Kidney epithelial cell (primary cell): ENCODE data around the gene ABCA13. TPM values are rescaled to one million over a fixed set of nuclear protein-coding genes. Genes with fewer than 3 reads are reported as not detected.
"Not testable (repeated sequence)": the region's sequence is repeated elsewhere in the genome, so short reads cannot be mapped to it uniquely, and the experiment has no call there.

ENCODE experiments used
- DNase-seq: peaks from one replicate; pipeline ENCODE4 v3.0.0-alpha.2; 2010; ENCODE audit warnings: low read depth
- H3K27me3 ChIP-seq: 2 replicates; pipeline ENCODE4 v1.6.0; 2011; ENCODE audit warnings: low read length; ENCODE audit not compliant: control insufficient read depth, insufficient read depth
- H3K36me3 ChIP-seq: 2 replicates; pipeline ENCODE4 v1.5.1; 2011; ENCODE audit warnings: low read length; ENCODE audit not compliant: control insufficient read depth, insufficient read depth
- H3K4me3 ChIP-seq: 2 replicates; pipeline ENCODE4 v1.5.1; 2011; ENCODE audit warnings: low read depth, mild to moderate bottlenecking, control low read depth, low read length
- total RNA-seq: library from RNA; depleted of rRNA; stranded (reverse); fragments of >200 nt; gene quantifications from 2 replicates; pipeline ENCODE4 v1.2.3, GENCODE V29; 2015
- TF ChIP-seq, protein P1 (sequence below): IDR thresholded peaks from 2 replicates; pipeline ENCODE4 v1.5.1; 2011; ENCODE audit warnings: mild to moderate bottlenecking, moderate library complexity, low read length, control low read depth, inconsistent platforms; ENCODE audit not compliant: insufficient read depth, poor library complexity, severe bottlenecking

Gene ABCA13
- total RNA-seq, 1 donor from 2014 or later = 0.71 TPM

DNA sequence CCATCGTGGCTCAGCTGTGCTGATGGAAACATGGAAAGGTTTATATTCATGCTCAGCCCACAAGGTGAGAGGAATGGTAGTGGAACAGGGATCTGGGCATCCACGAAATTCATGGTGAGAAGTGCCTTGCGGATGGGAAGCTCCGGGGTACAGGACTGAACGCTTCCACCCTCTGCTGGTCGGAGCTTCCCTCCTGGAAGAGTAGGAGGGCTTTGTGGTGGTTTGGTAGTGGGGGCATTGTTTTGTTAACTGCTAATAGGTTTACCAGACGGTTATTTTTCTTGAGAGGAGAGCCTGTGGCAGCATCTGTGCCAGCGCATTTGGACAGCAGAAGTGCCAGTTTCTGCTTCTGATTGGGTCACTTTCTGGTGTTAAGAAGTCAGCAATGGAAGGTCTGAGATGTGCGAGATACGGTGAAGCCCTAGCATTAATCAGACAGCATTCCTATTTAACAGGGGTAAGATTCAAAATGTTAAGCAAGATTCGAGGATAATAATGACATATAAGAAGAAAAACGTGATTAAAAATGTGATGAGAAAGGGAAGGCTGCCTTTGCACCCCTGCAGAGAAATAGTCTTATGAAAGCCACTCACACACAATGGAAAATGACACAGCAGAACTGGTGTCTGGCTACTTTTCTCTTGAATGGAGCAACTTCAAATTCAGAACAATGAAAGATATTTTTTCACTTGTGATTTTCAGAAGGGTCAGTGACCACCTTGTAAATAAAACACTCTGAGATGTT lies 17.7 kb downstream of the ABCA13 start:
- no peaks in the 10 kb centered on the region for H3K36me3 ChIP-seq
- TF ChIP-seq, protein P1, sequence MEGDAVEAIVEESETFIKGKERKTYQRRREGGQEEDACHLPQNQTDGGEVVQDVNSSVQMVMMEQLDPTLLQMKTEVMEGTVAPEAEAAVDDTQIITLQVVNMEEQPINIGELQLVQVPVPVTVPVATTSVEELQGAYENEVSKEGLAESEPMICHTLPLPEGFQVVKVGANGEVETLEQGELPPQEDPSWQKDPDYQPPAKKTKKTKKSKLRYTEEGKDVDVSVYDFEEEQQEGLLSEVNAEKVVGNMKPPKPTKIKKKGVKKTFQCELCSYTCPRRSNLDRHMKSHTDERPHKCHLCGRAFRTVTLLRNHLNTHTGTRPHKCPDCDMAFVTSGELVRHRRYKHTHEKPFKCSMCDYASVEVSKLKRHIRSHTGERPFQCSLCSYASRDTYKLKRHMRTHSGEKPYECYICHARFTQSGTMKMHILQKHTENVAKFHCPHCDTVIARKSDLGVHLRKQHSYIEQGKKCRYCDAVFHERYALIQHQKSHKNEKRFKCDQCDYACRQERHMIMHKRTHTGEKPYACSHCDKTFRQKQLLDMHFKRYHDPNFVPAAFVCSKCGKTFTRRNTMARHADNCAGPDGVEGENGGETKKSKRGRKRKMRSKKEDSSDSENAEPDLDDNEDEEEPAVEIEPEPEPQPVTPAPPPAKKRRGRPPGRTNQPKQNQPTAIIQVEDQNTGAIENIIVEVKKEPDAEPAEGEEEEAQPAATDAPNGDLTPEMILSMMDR = no peak
- no peak for DNase-seq
- no peak overlapping the region for H3K4me3 ChIP-seq
- no peaks in the 10 kb centered on the region for H3K27me3 ChIP-seq

DNA sequence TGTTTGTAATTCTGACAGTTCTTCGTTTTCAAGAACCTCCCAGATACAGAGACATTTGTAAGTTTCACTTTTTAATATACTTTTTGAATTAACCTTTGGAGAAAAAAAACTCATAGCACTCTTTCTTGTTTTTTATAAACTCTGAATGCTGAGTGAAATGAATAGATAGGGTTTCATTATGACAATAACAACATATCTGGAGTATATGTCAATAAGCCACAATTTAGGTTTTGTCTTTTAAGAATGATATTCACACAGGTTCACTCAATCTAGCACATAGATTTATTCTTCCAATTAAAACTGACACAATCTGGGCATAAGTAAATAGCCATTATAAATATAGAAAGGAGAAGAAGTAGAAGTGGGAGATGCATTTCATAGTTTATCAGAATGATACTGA lies 21.7 kb downstream of the ABCA13 start:
- no peak for DNase-seq
- Histone ChIP-seq H3K36me3 (no peaks in the 10 kb centered on the region), H3K4me3 (no peak overlapping the region), H3K27me3 (no peaks in the 10 kb centered on the region)
- TF ChIP-seq, protein P1 = no peak

GRCh38 chr7:48193421-48193820 lies 22.2 kb downstream of the ABCA13 start:
- TF ChIP-seq, protein P1 = no peak
- DNase-seq = no peak
- Histone ChIP-seq H3K36me3 (no peaks in the 10 kb centered on the region), H3K4me3 (no peak overlapping the region), H3K27me3 (no peaks in the 10 kb centered on the region)

DNA sequence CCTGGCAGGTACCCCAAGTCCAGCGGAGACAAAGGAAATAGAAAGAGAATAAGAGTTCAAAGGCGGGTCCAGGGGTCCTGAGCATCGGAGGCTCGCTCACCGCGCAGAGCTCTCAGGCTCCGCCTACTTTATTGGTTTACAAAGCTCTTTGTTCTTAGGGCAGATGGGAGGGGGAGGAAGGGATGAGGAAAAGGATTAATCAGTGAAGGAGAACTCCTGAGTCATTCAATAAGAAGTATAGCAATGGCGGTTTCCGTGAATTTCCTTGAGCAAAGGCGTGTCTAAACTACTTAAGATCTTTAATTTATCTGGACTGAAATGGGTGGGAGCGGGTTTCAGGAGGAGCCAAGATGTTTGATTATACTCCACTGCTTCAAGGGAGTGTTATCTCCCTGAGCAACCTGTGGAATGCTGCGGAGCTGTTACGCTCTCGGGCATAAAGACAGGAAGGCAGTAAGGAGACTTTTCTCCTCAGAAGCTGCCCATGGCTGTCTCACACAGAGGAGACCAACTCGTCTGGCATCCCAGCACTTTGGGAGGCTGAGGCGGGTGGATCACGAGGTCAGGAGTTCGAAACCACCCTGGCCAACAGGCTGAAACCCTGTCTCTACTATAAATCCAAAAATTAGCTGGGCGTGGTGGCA lies 29.8 kb downstream of the ABCA13 start:
- not testable (repeated sequence) for H3K27me3 ChIP-seq, H3K36me3 ChIP-seq, H3K4me3 ChIP-seq, DNase-seq

DNA sequence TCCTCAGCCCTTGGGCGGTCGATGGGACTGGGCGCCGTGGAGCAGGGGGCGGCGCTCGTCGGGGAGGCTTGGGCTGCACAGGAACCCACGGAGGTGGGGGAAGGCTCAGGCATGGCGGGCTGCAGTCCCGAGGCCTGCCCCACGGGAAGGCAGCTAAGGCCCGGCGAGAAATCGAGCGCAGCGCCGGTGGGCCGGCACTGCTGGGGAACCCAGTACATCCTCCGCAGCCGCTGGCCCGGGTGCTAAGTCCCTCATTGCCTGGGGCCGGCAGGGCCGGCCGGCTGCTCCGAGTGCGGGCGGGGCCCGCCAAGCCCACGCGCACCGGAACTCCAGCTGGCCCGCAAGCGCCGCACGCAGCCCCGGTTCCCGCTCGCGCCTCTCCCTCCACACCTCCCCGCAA lies 31.7 kb downstream of the ABCA13 start:
- not testable (repeated sequence) for H3K36me3 ChIP-seq, H3K27me3 ChIP-seq, DNase-seq

GRCh38 chr7:48207155-48207675 lies 36.0 kb downstream of the ABCA13 start:
- no peak for DNase-seq
- Histone ChIP-seq H3K4me3 (no peak overlapping the region), H3K36me3 (no peaks in the 10 kb centered on the region), H3K27me3 (no peaks in the 10 kb centered on the region)
- TF ChIP-seq, protein P1 = no peak

More for the DNA sequence above, 31.7 kb downstream of the ABCA13 start:
- H3K4me3 ChIP-seq = not testable (repeated sequence)
